Glutamatergic neuron (in vitro differentiated cells): Measurements from ENCODE around the gene NXPH3. TPM values are rescaled to one million over a fixed set of nuclear protein-coding genes. Genes with fewer than 3 reads are reported as not detected.

Source experiments
- DNase-seq: peaks from one replicate; pipeline ENCODE4 v3.0.0; 2022
- H3K27ac Mint-ChIP-seq: one replicate; pipeline ENCODE4 v1.8.0; 2020; ENCODE audit warnings: mild to moderate bottlenecking, mixed read lengths, inconsistent platforms; ENCODE audit not compliant: unreplicated experiment
- H3K27me3 Mint-ChIP-seq: one replicate; pipeline ENCODE4 v1.8.0; 2020; ENCODE audit warnings: mild to moderate bottlenecking, moderate library complexity, mixed read lengths, inconsistent platforms; ENCODE audit not compliant: unreplicated experiment
- H3K36me3 Mint-ChIP-seq: one replicate; pipeline ENCODE4 v1.8.0; 2020; ENCODE audit warnings: mild to moderate bottlenecking, mixed read lengths, inconsistent platforms; ENCODE audit not compliant: unreplicated experiment
- H3K4me1 Mint-ChIP-seq: one replicate; pipeline ENCODE4 v1.8.0; 2020; ENCODE audit warnings: mild to moderate bottlenecking, low read depth, mixed read lengths, inconsistent platforms; ENCODE audit not compliant: unreplicated experiment
- H3K4me3 Mint-ChIP-seq: one replicate; pipeline ENCODE4 v1.8.0; 2020; ENCODE audit warnings: mild to moderate bottlenecking, mixed read lengths, inconsistent platforms; ENCODE audit not compliant: unreplicated experiment
- H3K9me3 Mint-ChIP-seq: one replicate; pipeline ENCODE4 v1.8.0; 2020; ENCODE audit warnings: mild to moderate bottlenecking, moderate library complexity, mixed read lengths, inconsistent platforms; ENCODE audit not compliant: unreplicated experiment
- CTCF ChIP-seq: fragments of 200-600 bp; sonication (generic); IDR thresholded peaks from one replicate; pipeline ENCODE4 v1.5.0; 2021; ENCODE audit not compliant: partially characterized antibody, unreplicated experiment
- total RNA-seq: library from RNA; stranded (reverse); fragmentation: NEBNext Ultra II Directional; extraction: Animal tissue kit (Norgen Biotek cat#: 25700); gene quantifications from one replicate; pipeline ENCODE4 v1.2.1, GENCODE V29; 2021; ENCODE audit not compliant: unreplicated experiment

The NXPH3 gene
- total RNA-seq, 1 donor from 2014 or later, result 2.0 TPM

DNA sequence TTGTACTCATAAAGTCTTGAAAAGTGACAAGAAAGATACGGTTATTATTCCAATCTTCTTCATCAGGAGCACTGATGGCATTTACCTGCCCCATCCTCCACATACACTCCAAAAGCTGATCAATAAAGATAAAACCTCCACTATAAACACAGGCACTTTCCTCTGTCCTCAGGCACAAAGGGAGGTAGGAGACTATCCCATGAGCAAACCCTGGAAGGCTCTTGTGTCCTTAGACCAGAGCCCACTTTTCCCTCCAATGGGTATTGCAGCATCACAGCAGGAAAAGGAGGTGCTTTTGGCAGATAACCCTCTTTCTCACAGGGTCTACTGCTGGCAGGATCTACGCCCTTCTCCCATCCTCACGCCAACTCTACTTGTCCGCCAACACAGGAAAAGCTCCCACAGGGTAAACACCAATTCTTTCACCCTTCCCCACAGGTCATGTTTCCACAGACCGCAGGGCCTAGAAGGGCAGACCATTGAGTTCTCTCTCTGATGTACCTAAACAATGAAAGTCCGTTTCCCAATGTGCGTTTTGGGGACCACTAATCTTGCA is 28.7 kb downstream of the NXPH3 start:
- DNase-seq, result no peak
- TF ChIP-seq CTCF, result no peak
- Mint-ChIP-seq H3K4me3 (peak overlapping the region; percentile 12), H3K36me3 (no peaks in the 10 kb centered on the region), H3K9me3 (peaks cover 1% of the 10 kb centered on the region), H3K27ac (no peak overlapping the region), H3K27me3 (no peaks in the 10 kb centered on the region), H3K4me1 (peaks cover 20% of the 10 kb centered on the region)

DNA sequence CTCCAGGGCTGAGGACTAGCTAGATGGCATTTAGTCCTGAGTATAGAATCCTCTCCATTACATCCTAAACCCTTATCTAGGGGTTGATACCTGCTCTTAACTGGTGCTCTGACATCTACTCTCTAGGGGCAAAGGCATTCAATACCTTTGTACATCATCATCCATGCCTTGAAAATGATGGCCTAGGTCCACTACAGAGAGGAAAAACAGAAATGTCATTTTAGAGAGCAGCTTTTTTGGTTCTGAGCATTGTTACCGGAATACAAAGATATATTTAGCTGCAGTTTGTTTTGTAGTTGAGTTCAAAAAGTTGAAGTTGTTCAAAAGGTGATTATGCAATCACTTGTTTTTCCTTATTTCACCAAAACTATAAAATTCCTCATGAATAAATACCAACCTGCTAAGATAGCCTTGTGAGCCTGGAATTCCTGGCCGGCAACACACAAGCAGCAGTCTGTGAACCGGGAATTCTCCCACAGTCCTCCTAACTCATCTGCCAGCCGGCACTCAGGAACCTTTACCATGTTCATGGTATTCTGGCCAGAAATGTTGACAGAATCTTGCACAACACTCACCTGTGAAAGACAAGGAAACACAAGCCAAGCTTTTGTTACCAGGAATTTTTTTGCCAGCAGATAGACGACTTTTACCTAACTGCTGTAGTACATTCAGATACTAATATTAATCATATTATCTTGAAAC is 35.4 kb downstream of the NXPH3 start:
- no peak for DNase-seq
- Mint-ChIP-seq H3K27me3 (no peaks in the 10 kb centered on the region), H3K4me1 (no peaks in the 10 kb centered on the region), H3K9me3 (no peaks in the 10 kb centered on the region), H3K27ac (no peak overlapping the region), H3K4me3 (no peak overlapping the region), H3K36me3 (no peaks in the 10 kb centered on the region)
- no peak for TF ChIP-seq CTCF

DNA sequence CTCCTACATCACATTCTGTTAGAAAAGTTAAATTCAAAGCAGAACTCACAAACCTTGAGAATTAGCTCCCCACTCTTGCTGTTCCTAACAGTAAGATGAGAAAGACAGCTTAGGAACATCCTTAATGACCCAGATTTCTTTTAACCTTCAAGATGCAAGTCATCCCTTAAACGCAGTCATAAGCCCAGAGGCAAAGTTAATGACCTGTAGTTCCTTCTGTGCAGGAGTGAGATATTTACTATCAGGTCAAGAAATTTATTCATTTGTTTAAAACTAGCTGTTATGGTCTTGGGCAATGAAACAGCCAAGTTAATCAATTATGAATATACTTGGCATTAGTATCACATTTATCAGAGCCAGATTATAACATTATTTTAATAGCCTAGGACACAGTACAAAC is 37.1 kb downstream of the NXPH3 start:
- no peaks in the 10 kb centered on the region for H3K4me1 Mint-ChIP-seq
- no peaks in the 10 kb centered on the region for H3K36me3 Mint-ChIP-seq
- H3K4me3 Mint-ChIP-seq, result no peak overlapping the region
- peaks cover 1% of the 10 kb centered on the region for H3K27me3 Mint-ChIP-seq
- no peak for TF ChIP-seq CTCF
- no peak for DNase-seq
- no peak overlapping the region for H3K27ac Mint-ChIP-seq
- H3K9me3 Mint-ChIP-seq, result no peaks in the 10 kb centered on the region

GRCh38 chr17:49613182-49613800 is 37.6 kb downstream of the NXPH3 start:
- Mint-ChIP-seq H3K36me3 (no peaks in the 10 kb centered on the region), H3K4me3 (no peak overlapping the region), H3K27ac (no peak overlapping the region), H3K27me3 (peaks cover 1% of the 10 kb centered on the region), H3K9me3 (no peaks in the 10 kb centered on the region), H3K4me1 (no peaks in the 10 kb centered on the region)
- TF ChIP-seq CTCF, result no peak
- DNase-seq, result no peak

DNA sequence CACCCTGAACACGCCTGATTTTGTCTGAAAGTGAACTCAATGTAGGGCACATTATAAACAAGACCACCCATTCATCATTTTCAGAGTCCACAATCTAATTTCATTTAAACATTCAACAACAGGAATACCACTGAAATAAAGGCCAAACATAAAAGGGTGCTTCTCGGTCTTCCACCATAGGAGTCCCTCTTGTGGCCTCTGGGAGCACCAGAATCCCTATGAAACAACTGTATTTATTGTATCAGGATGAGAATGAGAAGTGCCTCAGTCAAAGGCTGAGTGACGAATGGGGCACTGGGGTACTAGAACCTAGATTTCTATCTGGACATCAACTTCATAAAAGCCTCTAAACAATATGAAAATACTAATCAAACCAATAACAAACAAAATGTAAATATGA is 40.4 kb downstream of the NXPH3 start:
- Mint-ChIP-seq H3K4me1 (no peaks in the 10 kb centered on the region), H3K36me3 (no peaks in the 10 kb centered on the region), H3K27me3 (peaks cover 1% of the 10 kb centered on the region), H3K27ac (no peak overlapping the region), H3K9me3 (no peaks in the 10 kb centered on the region), H3K4me3 (no peak overlapping the region)
- no peak for TF ChIP-seq CTCF
- no peak for DNase-seq
